D721Med (cell line): ENCODE results near the gene DCAF15.
"Not testable (repeated sequence)": the region's sequence is repeated elsewhere in the genome, so short reads cannot be mapped to it uniquely, and the experiment has no call there.

Experiments
- DNase-seq: peaks from one replicate; pipeline ENCODE4 v3.0.0; 2011; ENCODE audit warnings: low spot score; ENCODE audit not compliant: insufficient read length
- FAIRE-seq: peaks from 2 replicates; lab custom pipeline; 2011; peaks lifted over from hg19 to GRCh38; lab: Jason Lieb, UNC
- TF ChIP-seq, protein P1 (sequence below): IDR thresholded peaks from 2 replicates; pipeline ENCODE4 v1.5.1; 2012; ENCODE audit warnings: mild to moderate bottlenecking, control low read depth; ENCODE audit not compliant: insufficient read depth; ENCODE audit errors: missing control alignments

DCAF15 gene

DNA sequence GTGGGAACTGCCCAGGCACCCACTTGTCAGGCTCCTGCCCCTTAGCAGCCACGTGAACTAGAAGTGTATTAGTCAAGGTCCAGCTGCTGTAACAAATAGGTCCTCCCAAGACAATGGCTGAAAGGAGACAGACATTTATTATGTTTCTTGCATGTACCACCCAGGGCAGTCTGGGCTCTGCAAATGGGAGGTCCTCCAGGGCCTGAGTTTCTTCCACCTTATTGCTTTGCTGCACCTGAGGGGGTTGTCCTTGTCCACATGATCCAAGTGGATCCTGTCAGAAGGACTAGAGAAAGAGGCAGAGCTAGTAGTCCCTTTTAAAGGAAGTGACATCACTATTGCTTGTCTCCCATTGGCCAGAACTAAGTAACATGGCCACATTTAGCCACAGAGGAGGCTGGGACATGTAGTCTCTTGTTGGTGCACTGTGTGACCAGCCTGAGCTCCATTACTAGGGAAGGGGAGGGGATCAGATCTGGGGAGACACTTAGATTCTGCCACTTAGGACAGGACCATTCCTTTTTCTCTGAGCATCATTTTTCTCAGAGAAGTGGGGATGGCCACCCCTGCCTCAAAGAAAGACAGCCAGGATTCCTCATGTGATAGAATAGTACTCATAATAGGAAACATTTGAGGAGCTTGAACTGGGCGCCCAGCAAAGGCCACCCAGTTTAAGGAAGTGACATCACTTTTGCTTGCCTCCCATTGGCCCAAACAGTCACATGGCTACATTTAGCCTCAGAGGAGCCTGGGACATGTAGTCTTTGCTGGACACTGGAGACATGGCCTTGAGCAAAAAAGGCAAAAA is 31.2 kb upstream of the DCAF15 start:
- DNase-seq (no peak), FAIRE-seq (no peak)
- TF ChIP-seq, protein P1, sequence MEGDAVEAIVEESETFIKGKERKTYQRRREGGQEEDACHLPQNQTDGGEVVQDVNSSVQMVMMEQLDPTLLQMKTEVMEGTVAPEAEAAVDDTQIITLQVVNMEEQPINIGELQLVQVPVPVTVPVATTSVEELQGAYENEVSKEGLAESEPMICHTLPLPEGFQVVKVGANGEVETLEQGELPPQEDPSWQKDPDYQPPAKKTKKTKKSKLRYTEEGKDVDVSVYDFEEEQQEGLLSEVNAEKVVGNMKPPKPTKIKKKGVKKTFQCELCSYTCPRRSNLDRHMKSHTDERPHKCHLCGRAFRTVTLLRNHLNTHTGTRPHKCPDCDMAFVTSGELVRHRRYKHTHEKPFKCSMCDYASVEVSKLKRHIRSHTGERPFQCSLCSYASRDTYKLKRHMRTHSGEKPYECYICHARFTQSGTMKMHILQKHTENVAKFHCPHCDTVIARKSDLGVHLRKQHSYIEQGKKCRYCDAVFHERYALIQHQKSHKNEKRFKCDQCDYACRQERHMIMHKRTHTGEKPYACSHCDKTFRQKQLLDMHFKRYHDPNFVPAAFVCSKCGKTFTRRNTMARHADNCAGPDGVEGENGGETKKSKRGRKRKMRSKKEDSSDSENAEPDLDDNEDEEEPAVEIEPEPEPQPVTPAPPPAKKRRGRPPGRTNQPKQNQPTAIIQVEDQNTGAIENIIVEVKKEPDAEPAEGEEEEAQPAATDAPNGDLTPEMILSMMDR: no peak

DNA sequence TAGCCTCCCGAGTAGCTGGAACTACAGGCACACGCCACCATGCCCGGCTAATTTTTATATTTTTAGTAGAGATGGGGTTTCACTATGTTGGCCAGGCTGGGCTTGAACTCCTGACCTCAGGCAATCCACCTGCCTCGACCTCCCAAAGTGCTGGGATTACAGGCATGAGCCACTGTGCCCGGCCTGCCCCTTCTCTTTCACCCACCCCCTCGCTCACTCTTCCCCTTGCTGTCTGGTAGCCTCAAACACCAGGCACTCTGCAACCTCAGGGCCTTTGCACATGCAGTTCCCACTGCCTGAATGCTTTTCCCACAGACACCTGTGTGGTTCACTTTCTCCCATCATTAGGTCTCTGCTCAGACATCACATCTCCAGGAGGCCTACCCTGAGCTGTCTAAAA is 30.2 kb upstream of the DCAF15 start:
- not testable (repeated sequence) for FAIRE-seq, DNase-seq

- DNase-seq (no peak), FAIRE-seq (no peak)
- TF ChIP-seq, protein P1: no peak
These were observed 28.9 kb upstream of the DCAF15 start for GRCh38 chr19:13923194-13923987.

DNA sequence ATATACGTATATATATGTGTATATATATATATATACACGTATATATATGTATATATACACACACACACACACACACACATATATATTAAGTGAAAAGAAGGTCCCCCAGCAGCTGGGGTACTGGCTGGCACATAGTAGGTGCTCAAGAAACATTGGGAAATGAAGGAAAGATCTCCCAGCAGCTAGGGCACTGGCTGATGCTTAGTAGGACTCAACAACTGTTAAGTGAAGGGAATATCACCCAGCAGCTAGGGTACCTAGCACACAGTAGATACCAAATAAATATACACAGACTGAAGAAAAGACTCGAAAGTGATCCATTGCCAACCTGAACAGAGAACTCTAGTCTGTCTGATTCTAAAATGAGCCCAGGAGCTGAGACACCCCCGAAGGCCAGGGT is 26.3 kb upstream of the DCAF15 start:
- DNase-seq: no peak
- TF ChIP-seq, protein P1: no peak
- no peak for FAIRE-seq

GRCh38 chr19:13926715-13927114 is 25.6 kb upstream of the DCAF15 start:
- no peak for FAIRE-seq
- no peak for DNase-seq
- TF ChIP-seq, protein P1: no peak

GRCh38 chr19:13929340-13929739 is 23.0 kb upstream of the DCAF15 start:
- DNase-seq (no peak), FAIRE-seq (no peak)
- TF ChIP-seq, protein P1: no peak

DNA sequence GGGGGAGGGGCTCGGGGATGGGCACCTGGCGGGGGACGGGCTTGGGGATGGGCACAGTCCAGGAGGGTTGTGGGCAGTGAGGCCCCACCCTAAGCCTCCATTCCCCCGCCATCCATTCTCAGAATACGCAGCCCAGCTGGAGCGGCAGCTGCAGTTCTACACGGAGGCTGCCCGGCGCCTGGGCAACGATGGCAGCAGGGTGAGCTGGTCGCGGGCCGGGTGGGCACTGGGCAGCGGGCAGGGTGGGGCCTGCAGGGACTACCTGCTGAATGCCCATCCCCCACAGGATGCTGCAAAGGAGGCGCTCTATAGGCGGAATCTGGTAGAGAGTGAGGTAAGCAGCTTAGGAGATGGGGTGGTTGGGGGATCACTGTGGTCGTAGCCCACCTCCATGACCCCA is 22.4 kb upstream of the DCAF15 start:
- no peak for FAIRE-seq
- DNase-seq: no peak
- TF ChIP-seq, protein P1: no peak
